Endodermal cell (in vitro differentiated cells): ENCODE measurements around the gene LARP1. TPM values are rescaled to one million over a fixed set of nuclear protein-coding genes. Genes with fewer than 3 reads are reported as not detected.
"Not testable (repeated sequence)": the region's sequence is repeated elsewhere in the genome, so short reads cannot be mapped to it uniquely, and the experiment has no call there.

Experiments used
- DNase-seq: peaks from one replicate; pipeline ENCODE4 v3.0.0-alpha.2; 2017
- H3K27ac ChIP-seq: 2 replicates; pipeline ENCODE4 v1.5.1; 2013; ENCODE audit warnings: mild to moderate bottlenecking, low read depth, low read length, moderate library complexity
- H3K27me3 ChIP-seq: 2 replicates; pipeline ENCODE4 v1.6.1; 2013; ENCODE audit warnings: mild to moderate bottlenecking, low read length, moderate library complexity; ENCODE audit not compliant: insufficient read depth, control insufficient read depth, poor library complexity, severe bottlenecking
- H3K36me3 ChIP-seq: 2 replicates; pipeline ENCODE4 v1.7.0; 2013; ENCODE audit warnings: mild to moderate bottlenecking, low read length, moderate library complexity; ENCODE audit not compliant: control insufficient read depth, insufficient read depth
- H3K4me1 ChIP-seq: one replicate; pipeline ENCODE4 v1.7.0; 2013; ENCODE audit warnings: low read length; ENCODE audit not compliant: control insufficient read depth, insufficient read depth
- H3K4me3 ChIP-seq: 2 replicates; pipeline ENCODE4 v1.5.1; 2013; ENCODE audit warnings: mild to moderate bottlenecking, low read length, moderate library complexity
- H3K9ac ChIP-seq: 2 replicates; pipeline ENCODE4 v1.6.1; 2013; ENCODE audit warnings: mild to moderate bottlenecking, low read length, moderate library complexity; ENCODE audit not compliant: poor library complexity, severe bottlenecking; ENCODE audit errors: extremely low read depth
- H3K9me3 ChIP-seq: 2 replicates; pipeline ENCODE4 v1.6.1; 2013; ENCODE audit warnings: mild to moderate bottlenecking, low read length, moderate library complexity; ENCODE audit not compliant: control insufficient read depth
- H3K27ac Mint-ChIP-seq: 2 replicates; pipeline ENCODE4 v1.8.0; 2020; ENCODE audit warnings: mixed read lengths
- H3K27me3 Mint-ChIP-seq: 2 replicates; pipeline ENCODE4 v1.8.0; 2021; ENCODE audit warnings: mild to moderate bottlenecking, mixed read lengths; ENCODE audit not compliant: insufficient read depth
- H3K36me3 Mint-ChIP-seq: 2 replicates; pipeline ENCODE4 v1.8.0; 2020; ENCODE audit warnings: low read depth, mixed read lengths
- H3K4me1 Mint-ChIP-seq: 2 replicates; pipeline ENCODE4 v1.8.0; 2020; ENCODE audit warnings: mixed read lengths
- H3K4me3 Mint-ChIP-seq: 2 replicates; pipeline ENCODE4 v1.8.0; 2020; ENCODE audit warnings: mild to moderate bottlenecking, moderate library complexity, mixed read lengths
- H3K9me3 Mint-ChIP-seq: 2 replicates; pipeline ENCODE4 v1.8.0; 2020; ENCODE audit warnings: mild to moderate bottlenecking, mixed read lengths
- WGBS, 2 experiments: methylation state at CpG; one replicate each; pipeline versions ENCODE4 v1.1.5 to v1.1.7; 2013; ENCODE audit warnings: missing lambda C conversion rate in 2 of 2, mixed read lengths in 1 of 2; ENCODE audit not compliant: insufficient coverage in 1 of 2, insufficient read length in 1 of 2; 5-methylcytosine and 5-hydroxymethylcytosine counted together
- total RNA-seq, 2 donors: library from RNA; stranded (reverse); fragmentation: NEBNext Ultra II Directional in 1 of 2; extraction: Animal tissue kit (Norgen Biotek cat#: 25700) in 1 of 2; gene quantifications; 2 replicates in 1 of 2; 3 replicates in 1 of 2; pipeline ENCODE4 v1.2.1, GENCODE V29; 2021
- TF ChIP-seq, protein P1 (sequence below): fragments of 200-600 bp; sonication (generic); conservative IDR thresholded peaks from 2 replicates; pipeline ENCODE4 v1.5.0; 2021; ENCODE audit warnings: antibody characterized with exemption, mild to moderate bottlenecking

LARP1 gene
- total RNA-seq, 2 donors from 2014 or later = 193 to 273 TPM

DNA sequence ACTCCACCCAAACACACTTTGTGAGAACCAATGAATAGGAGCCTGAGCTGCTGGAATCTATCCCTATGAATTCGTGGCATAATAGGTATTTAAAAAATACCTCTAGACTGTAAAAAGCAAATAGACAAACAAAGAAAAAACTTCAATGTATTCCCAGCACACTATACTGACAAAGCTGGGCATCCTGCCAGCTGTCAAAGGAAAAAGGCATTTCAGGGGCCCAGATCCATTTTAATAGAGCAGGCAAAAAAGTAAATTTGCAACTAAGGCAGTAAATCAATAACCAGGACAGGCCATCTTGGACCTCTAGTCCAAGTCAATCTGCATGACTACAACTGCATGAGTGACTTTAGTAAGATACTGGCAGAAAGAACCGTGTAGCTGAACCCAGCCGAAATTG is 25.6 kb upstream of the LARP1 start:
- no peak overlapping the region for H3K4me3 Mint-ChIP-seq
- H3K36me3 ChIP-seq = no peaks in the 10 kb centered on the region
- no peak overlapping the region for H3K4me3 ChIP-seq
- 94 to 100% methylated on average over 2 to 3 of the region's 3 CpGs for WGBS, 2 experiments
- H3K27ac ChIP-seq = no peak overlapping the region
- H3K36me3 Mint-ChIP-seq = no peaks in the 10 kb centered on the region
- H3K27me3 Mint-ChIP-seq = no peaks in the 10 kb centered on the region
- TF ChIP-seq, protein P1, sequence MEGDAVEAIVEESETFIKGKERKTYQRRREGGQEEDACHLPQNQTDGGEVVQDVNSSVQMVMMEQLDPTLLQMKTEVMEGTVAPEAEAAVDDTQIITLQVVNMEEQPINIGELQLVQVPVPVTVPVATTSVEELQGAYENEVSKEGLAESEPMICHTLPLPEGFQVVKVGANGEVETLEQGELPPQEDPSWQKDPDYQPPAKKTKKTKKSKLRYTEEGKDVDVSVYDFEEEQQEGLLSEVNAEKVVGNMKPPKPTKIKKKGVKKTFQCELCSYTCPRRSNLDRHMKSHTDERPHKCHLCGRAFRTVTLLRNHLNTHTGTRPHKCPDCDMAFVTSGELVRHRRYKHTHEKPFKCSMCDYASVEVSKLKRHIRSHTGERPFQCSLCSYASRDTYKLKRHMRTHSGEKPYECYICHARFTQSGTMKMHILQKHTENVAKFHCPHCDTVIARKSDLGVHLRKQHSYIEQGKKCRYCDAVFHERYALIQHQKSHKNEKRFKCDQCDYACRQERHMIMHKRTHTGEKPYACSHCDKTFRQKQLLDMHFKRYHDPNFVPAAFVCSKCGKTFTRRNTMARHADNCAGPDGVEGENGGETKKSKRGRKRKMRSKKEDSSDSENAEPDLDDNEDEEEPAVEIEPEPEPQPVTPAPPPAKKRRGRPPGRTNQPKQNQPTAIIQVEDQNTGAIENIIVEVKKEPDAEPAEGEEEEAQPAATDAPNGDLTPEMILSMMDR = no peak
- no peak overlapping the region for H3K27ac Mint-ChIP-seq
- H3K9me3 Mint-ChIP-seq = no peaks in the 10 kb centered on the region
- no peaks in the 10 kb centered on the region for H3K9me3 ChIP-seq
- H3K27me3 ChIP-seq = no peaks in the 10 kb centered on the region
- H3K9ac ChIP-seq = no peak overlapping the region
- no peak for DNase-seq
- H3K4me1 Mint-ChIP-seq = peaks cover 11% of the 10 kb centered on the region
- H3K4me1 ChIP-seq = no peaks in the 10 kb centered on the region

- not testable (repeated sequence) for H3K4me3 ChIP-seq, H3K4me3 Mint-ChIP-seq, H3K27ac Mint-ChIP-seq, H3K27me3 Mint-ChIP-seq, H3K36me3 ChIP-seq, DNase-seq, H3K36me3 Mint-ChIP-seq, H3K9ac ChIP-seq, H3K9me3 Mint-ChIP-seq, H3K27ac ChIP-seq, H3K9me3 ChIP-seq, H3K27me3 ChIP-seq, H3K4me1 ChIP-seq
- WGBS, 2 experiments = 96 to 100% methylated on average over 2 to 8 of the region's 8 CpGs
- H3K4me1 Mint-ChIP-seq = peaks cover 11% of the 10 kb centered on the region
Measured at GRCh38 chr5:154730761-154731160, 24.4 kb upstream of the LARP1 start.

- Histone ChIP-seq H3K4me1 (no peaks in the 10 kb centered on the region), H3K27me3 (no peaks in the 10 kb centered on the region), H3K27ac (no peak overlapping the region), H3K4me3 (no peak overlapping the region), H3K9ac (no peak overlapping the region), H3K36me3 (no peaks in the 10 kb centered on the region), H3K9me3 (no peaks in the 10 kb centered on the region)
- no peaks in the 10 kb centered on the region for H3K4me1 Mint-ChIP-seq
- no peak overlapping the region for H3K4me3 Mint-ChIP-seq
- no peak overlapping the region for H3K27ac Mint-ChIP-seq
- no peak for DNase-seq
- WGBS, 2 experiments = 100% methylated on average over 1 of the region's 1 CpG
- TF ChIP-seq, protein P1 = no peak
- H3K36me3 Mint-ChIP-seq = no peaks in the 10 kb centered on the region
- no peaks in the 10 kb centered on the region for H3K27me3 Mint-ChIP-seq
- H3K9me3 Mint-ChIP-seq = no peaks in the 10 kb centered on the region
Measured at GRCh38 chr5:154732212-154732611, 23.0 kb upstream of the LARP1 start.
